AG10803 (cell line): ENCODE results near the gene UBR4.

ENCODE experiments used
- DNase-seq: peaks from one replicate; pipeline ENCODE4 v3.0.0; 2010; ENCODE audit warnings: low read depth
- H3K4me3 ChIP-seq: 2 replicates; pipeline ENCODE4 v1.5.1; 2011; ENCODE audit warnings: mild to moderate bottlenecking, low read length, control low read depth
- TF ChIP-seq, protein P1 (sequence below): conservative IDR thresholded peaks from 2 replicates; pipeline ENCODE4 v1.5.1; 2011; ENCODE audit warnings: mild to moderate bottlenecking, low read length, control low read depth, inconsistent platforms

Gene UBR4

DNA sequence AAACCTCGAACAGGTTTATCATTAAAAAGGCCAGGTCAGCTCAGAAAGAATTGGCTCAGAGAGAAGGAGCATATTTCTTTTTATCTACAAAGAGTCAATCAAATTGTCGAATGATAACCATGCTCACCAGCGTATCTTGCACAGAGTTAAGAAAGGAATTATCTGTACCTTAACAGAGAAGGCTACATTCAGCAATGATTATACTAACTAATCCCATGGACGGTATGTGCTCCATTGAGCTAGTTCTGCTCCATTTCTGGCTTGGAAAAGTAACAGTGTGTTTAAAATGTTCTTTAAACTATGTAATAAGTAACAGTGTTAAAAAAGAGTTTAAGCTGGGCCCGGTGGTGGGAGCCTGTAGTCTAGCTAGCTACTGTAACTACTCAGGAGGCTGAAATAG is 4.2 kb downstream of the UBR4 start:
- TF ChIP-seq, protein P1, sequence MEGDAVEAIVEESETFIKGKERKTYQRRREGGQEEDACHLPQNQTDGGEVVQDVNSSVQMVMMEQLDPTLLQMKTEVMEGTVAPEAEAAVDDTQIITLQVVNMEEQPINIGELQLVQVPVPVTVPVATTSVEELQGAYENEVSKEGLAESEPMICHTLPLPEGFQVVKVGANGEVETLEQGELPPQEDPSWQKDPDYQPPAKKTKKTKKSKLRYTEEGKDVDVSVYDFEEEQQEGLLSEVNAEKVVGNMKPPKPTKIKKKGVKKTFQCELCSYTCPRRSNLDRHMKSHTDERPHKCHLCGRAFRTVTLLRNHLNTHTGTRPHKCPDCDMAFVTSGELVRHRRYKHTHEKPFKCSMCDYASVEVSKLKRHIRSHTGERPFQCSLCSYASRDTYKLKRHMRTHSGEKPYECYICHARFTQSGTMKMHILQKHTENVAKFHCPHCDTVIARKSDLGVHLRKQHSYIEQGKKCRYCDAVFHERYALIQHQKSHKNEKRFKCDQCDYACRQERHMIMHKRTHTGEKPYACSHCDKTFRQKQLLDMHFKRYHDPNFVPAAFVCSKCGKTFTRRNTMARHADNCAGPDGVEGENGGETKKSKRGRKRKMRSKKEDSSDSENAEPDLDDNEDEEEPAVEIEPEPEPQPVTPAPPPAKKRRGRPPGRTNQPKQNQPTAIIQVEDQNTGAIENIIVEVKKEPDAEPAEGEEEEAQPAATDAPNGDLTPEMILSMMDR, result no peak
- no peak for DNase-seq
- no peak overlapping the region for H3K4me3 ChIP-seq

DNA sequence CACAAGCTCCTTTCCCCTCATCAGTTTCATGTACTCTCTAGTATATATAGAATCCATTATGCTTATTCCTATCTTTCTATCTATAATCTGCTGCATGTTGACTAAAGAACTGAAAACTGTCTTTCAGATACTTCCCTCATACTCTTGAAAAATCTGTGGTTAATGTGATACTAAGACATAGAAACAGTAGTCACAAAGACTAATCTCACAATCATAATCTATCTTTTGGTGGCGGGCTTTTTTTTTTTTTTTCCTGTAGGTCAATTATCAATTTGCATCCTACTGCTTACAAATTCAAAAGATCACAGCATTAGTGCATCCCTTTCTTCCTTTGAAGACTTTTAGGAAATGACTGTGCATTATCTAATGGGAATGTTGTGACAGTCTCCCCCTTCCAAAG is 4.7 kb downstream of the UBR4 start:
- TF ChIP-seq, protein P1, result no peak
- H3K4me3 ChIP-seq, result no peak overlapping the region
- no peak for DNase-seq

DNA sequence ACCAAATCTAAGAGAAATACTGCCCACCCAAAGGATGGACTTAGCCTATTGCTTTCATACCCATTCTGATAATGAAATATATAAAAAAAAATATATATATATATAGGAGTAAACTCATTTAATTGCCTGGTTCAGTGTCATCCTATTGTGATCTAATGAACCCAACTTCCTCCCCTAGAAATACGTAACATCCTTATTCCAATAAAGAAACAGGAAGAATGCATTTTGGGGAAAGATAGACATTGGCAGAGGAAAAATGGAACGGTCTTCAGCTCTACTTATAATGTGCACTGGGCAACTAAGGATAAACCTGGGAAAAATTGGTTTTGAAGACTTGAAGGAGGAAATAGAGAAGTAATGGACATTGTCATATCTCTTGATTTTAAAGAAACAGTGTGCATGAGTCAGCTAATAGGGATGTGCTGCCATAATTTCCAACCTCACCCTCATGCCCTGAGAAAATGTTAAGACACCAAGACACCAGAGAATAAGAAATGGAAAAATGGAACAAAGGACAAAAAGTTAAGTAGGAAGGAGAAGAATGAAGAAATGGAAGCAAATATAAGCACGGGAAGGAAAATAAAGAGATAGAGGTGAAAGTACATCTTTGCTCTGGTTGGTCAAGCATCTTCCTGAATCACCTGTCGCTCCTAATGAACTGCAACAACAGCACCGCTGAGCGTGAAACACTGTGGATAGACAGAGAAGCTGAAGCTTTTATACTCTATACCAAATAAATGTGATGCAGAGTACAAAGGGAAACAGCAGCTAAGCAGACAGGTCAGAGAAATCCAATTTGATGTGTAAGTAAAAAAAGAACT is 5.4 kb downstream of the UBR4 start:
- DNase-seq, result no peak
- no peak overlapping the region for H3K4me3 ChIP-seq
- TF ChIP-seq, protein P1, result no peak

DNA sequence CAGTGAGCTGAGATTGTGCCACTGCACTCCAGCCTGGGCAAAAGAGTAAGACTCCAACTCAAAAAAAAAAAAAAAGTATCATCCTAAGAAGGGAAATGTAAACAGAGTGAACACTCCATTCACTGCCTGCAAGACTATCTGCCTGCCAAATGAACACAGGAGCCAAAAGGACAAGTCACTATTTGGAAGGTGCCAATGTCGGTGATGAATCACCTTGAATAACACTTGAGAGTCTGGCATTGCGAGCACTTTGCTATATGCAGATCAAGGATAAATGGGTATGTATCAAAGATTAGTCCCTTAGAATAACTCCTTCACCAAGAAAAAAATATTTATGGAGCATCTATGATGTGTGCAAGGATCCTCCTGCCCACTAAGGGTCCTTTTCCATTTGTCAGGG is 6.6 kb downstream of the UBR4 start:
- no peak overlapping the region for H3K4me3 ChIP-seq
- TF ChIP-seq, protein P1, result no peak
- DNase-seq, result peak; percentile 79

DNA sequence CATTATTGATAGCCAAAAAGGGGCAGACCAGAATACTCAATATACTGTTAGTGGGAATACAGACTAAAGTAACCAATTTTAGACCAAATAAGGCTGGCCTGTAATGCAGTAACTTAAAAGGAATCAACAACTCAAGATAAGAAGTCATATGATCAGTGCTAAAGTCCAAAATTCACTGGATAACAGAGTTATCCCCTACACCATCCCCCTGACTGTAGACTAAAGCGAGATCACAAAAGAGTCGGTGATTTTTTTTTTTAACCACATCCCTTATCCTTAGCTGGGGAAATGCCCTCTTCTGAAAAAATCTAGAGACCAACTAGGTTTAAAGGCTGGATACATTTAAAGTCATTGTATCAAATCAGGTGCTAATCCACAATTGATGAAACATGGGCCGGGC is 7.7 kb downstream of the UBR4 start:
- TF ChIP-seq, protein P1, result no peak
- DNase-seq, result no peak
- H3K4me3 ChIP-seq, result no peak overlapping the region

DNA sequence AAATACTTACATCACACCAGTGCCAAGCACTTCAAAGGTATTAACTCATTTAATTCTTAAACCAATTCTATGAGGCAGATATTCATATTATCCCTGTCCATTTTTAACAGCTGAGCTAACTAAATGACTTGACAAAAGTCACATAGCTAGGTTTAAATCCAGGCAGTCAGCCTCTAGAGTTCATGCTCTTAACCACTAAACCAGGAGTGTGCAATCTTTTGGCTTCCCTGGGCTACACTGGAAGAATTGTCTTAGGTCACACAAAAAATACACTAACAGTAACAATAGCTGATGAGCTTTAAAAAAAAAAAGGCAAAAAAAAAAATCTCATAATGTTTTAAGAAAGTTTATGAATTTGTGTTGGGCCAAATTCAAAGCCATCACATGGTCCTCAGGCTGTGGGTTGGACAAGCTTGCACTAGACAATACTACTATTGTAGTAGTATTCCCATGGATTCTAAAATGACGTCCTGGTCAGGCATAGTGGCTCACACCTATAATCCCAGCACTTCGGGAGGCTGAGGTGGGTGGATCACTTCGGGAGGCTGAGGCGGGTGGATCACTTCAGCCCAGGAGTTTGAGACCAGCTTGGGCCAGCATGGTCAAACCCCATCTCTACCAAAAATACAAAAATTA is 10.0 kb downstream of the UBR4 start:
- H3K4me3 ChIP-seq, result no peak overlapping the region
- DNase-seq, result no peak

More for the DNA sequence above, 10.0 kb downstream of the UBR4 start:
- TF ChIP-seq, protein P1, result no peak
